GM12892 (cell line): ENCODE measurements around the gene ZNF18.

Experiments used
- POLR2A ChIP-seq: IDR thresholded peaks from 2 replicates; pipeline ENCODE4 v1.6.1; 2011; ENCODE audit warnings: low read depth, low read length, control low read depth
- POLR2AphosphoS5 ChIP-seq: IDR thresholded peaks from 2 replicates; pipeline ENCODE4 v1.6.1; 2011; ENCODE audit warnings: low read depth, low read length, control low read depth

DNA sequence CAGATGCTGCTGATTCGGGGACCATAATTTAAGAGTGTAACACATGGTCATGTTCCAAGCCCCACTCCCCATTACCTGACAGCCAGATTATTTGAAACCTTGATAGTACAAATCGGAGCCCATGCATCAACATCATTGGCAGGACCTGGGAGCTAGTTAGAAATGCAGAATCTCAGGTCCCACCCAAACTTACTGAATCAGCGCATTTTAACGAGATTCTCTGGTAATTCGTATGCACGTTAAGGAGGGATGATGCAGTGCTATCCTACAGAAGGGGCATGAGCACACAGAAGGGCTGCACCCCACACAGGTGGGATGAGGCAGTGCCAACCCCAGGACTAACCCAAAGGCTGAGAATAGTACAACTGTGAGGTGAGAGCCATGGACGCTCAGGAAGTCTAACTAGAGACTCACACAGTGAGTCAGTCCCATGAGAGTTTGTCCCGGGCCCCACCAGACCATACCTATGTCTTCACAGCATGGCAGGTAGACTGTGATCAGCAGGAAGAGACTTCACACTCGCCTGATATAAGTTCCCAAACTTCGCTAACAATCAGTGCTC lies 64.9 kb downstream of the ZNF18 start:
- TF ChIP-seq POLR2A (no peak), POLR2AphosphoS5 (no peak)
